IMR-90 (cell line): Measurements from ENCODE around the gene ARHGEF3. TPM values are rescaled to one million over a fixed set of nuclear protein-coding genes. Genes with fewer than 3 reads are reported as not detected.

Experiments used
- ATAC-seq: fragments of 200-7000 bp; cut with Tn5 transposase; 2 replicates; pipeline ENCODE4 v1.9.1; 2020; ENCODE audit warnings: low read depth, mild to moderate bottlenecking, moderate library complexity
- BruUV-seq: library from RNA; stranded (reverse); fragments of 400-500 nt; replicated peaks from 2 replicates; lab custom pipeline; 2021; lab: Mats Ljungman, UMichigan
- CTCF ChIA-PET: fragments of 300-600 bp; formaldehyde crosslinking; extraction: SDS; loops from one replicate; lab custom pipeline; 2021; ENCODE audit warnings: antibody characterized with exemption; lab: Yijun Ruan, JAX
- POLR2A ChIA-PET: fragments of 300-600 bp; sonication (Branson Sonifier 250); formaldehyde crosslinking; loops from one replicate; lab custom pipeline; 2022; ENCODE audit warnings: antibody characterized with exemption; ENCODE audit not compliant: unreplicated experiment; lab: Charles Lee
- DNase-seq: peaks from one replicate; pipeline ENCODE4 v3.0.0; 2013
- H2AFZ ChIP-seq: replicated peaks from 2 replicates; pipeline ENCODE3; 2013; ENCODE audit warnings: low read length, mild to moderate bottlenecking; ENCODE audit not compliant: poor library complexity
- H2AK5ac ChIP-seq: 2 replicates; pipeline ENCODE4 v1.6.1; 2013; ENCODE audit warnings: low read depth, low read length, inconsistent platforms
- H2AK9ac ChIP-seq: replicated peaks from 2 replicates; pipeline ENCODE3; 2013; ENCODE audit warnings: mild to moderate bottlenecking, low read depth, low read length, moderate library complexity; ENCODE audit not compliant: poor library complexity
- H2BK120ac ChIP-seq: 2 replicates; pipeline ENCODE4 v1.6.1; 2013; ENCODE audit warnings: low read depth, low read length, inconsistent platforms
- H2BK15ac ChIP-seq: 3 replicates; pipeline ENCODE4 v1.6.1; 2013; ENCODE audit warnings: low read depth, low read length, inconsistent platforms
- H2BK20ac ChIP-seq: 2 replicates; pipeline ENCODE4 v1.6.1; 2013; ENCODE audit warnings: low read depth, mild to moderate bottlenecking, inconsistent platforms, low read length, moderate library complexity
- H2BK5ac ChIP-seq: 2 replicates; pipeline ENCODE4 v1.6.1; 2013; ENCODE audit warnings: mild to moderate bottlenecking, low read depth, low read length, inconsistent platforms; ENCODE audit not compliant: poor library complexity, severe bottlenecking
- H3K14ac ChIP-seq: replicated peaks from 2 replicates; pipeline ENCODE4 v1.6.1; 2013; ENCODE audit warnings: low read depth, low read length, inconsistent platforms
- H3K18ac ChIP-seq: 2 replicates; pipeline ENCODE4 v1.6.1; 2013; ENCODE audit warnings: low read depth, low read length, control low read depth
- H3K23ac ChIP-seq: 2 replicates; pipeline ENCODE4 v1.6.1; 2013; ENCODE audit warnings: low read depth, low read length, inconsistent platforms
- H3K27ac ChIP-seq: 2 replicates; pipeline ENCODE4 v1.5.1; 2013; ENCODE audit warnings: mild to moderate bottlenecking, control low read depth, low read length; ENCODE audit not compliant: insufficient read depth
- H3K27me3 ChIP-seq: 2 replicates; pipeline ENCODE4 v1.6.1; 2013; ENCODE audit warnings: low read length; ENCODE audit not compliant: control insufficient read depth, insufficient read depth
- H3K36me3 ChIP-seq: 2 replicates; pipeline ENCODE4 v1.6.1; 2013; ENCODE audit warnings: low read length, mixed read lengths; ENCODE audit not compliant: control insufficient read depth, insufficient read depth
- H3K4ac ChIP-seq: 2 replicates; pipeline ENCODE4 v1.6.1; 2013; ENCODE audit warnings: low read depth, low read length, inconsistent platforms
- H3K4me1 ChIP-seq: 2 replicates; pipeline ENCODE4 v1.6.1; 2013; ENCODE audit warnings: low read length, mixed read lengths; ENCODE audit not compliant: control insufficient read depth, insufficient read depth
- H3K4me2 ChIP-seq: 2 replicates; pipeline ENCODE4 v1.6.1; 2013; ENCODE audit warnings: low read depth, mild to moderate bottlenecking, control low read depth, low read length, moderate library complexity
- H3K4me3 ChIP-seq: 2 replicates; pipeline ENCODE4 v1.5.1; 2013; ENCODE audit warnings: low read depth, mild to moderate bottlenecking, control low read depth, low read length, moderate library complexity; ENCODE audit not compliant: insufficient read depth
- H3K56ac ChIP-seq: 2 replicates; pipeline ENCODE4 v1.6.1; 2013; ENCODE audit warnings: low read length, inconsistent platforms; ENCODE audit not compliant: insufficient read depth; ENCODE audit errors: extremely low read depth
- H3K79me1 ChIP-seq, 2 experiments: 2 replicates each; pipeline ENCODE4 v1.6.1; 2013; ENCODE audit warnings: low read length in 2 of 2, inconsistent platforms in 1 of 2, low read depth in 1 of 2
- H3K9ac ChIP-seq: 2 replicates; pipeline ENCODE4 v1.6.1; 2013; ENCODE audit warnings: low read depth, low read length, control low read depth
- H3K9me1 ChIP-seq: 2 replicates; pipeline ENCODE4 v1.6.1; 2013; ENCODE audit warnings: low read length, inconsistent platforms; ENCODE audit not compliant: insufficient read depth
- H3K9me3 ChIP-seq: 2 replicates; pipeline ENCODE4 v1.6.1; 2013; ENCODE audit warnings: low read length; ENCODE audit not compliant: control insufficient read depth, insufficient read depth
- H4K20me1 ChIP-seq: 2 replicates; pipeline ENCODE4 v1.6.1; 2013; ENCODE audit warnings: low read length, inconsistent platforms; ENCODE audit not compliant: insufficient read depth
- H4K5ac ChIP-seq: 2 replicates; pipeline ENCODE4 v1.6.1; 2013; ENCODE audit warnings: mild to moderate bottlenecking, low read depth, low read length, control low read depth
- H4K8ac ChIP-seq, 2 experiments: 2 replicates each; pipeline ENCODE4 v1.6.1; 2013; ENCODE audit warnings: low read depth in 2 of 2, low read length in 2 of 2, control low read depth in 1 of 2, inconsistent platforms in 1 of 2
- H4K91ac ChIP-seq: 2 replicates; pipeline ENCODE4 v1.6.1; 2013; ENCODE audit warnings: low read depth, low read length, inconsistent platforms; ENCODE audit not compliant: insufficient read depth
- BHLHE40 ChIP-seq: fragments of 150-350 bp; IDR thresholded peaks from 2 replicates; pipeline ENCODE4 v1.6.1; 2016; ENCODE audit warnings: mild to moderate bottlenecking, low read depth, low read length
- CEBPB ChIP-seq: IDR thresholded peaks from 2 replicates; pipeline ENCODE4 v1.6.1; 2012; ENCODE audit warnings: low read depth, low read length, improper control_type of control experiment
- CHD1 ChIP-seq: IDR thresholded peaks from 2 replicates; pipeline ENCODE4 v1.6.1; 2012; ENCODE audit warnings: low read depth, low read length, improper control_type of control experiment
- CTCF ChIP-seq: conservative IDR thresholded peaks from 2 replicates; pipeline ENCODE4 v1.5.1; 2012; ENCODE audit warnings: mild to moderate bottlenecking, low read depth, low read length, improper control_type of control experiment
- ELK1 ChIP-seq: fragments of 150-350 bp; IDR thresholded peaks from 2 replicates; pipeline ENCODE4 v1.6.1; 2016; ENCODE audit warnings: low read depth, mild to moderate bottlenecking, low read length, moderate library complexity, borderline replicate concordance
- FOS ChIP-seq: fragments of 150-350 bp; IDR thresholded peaks from 2 replicates; pipeline ENCODE4 v1.6.1; 2016; ENCODE audit warnings: low read depth, low read length
- MAFK ChIP-seq: IDR thresholded peaks from 2 replicates; pipeline ENCODE4 v1.6.1; 2012; ENCODE audit warnings: low read depth, low read length, improper control_type of control experiment
- MXI1 ChIP-seq: IDR thresholded peaks from 2 replicates; pipeline ENCODE4 v1.6.1; 2012; ENCODE audit warnings: low read depth, mild to moderate bottlenecking, low read length, moderate library complexity, borderline replicate concordance
- NFE2L2 ChIP-seq: fragments of 150-350 bp; IDR thresholded peaks from 2 replicates; pipeline ENCODE4 v1.6.1; 2016; ENCODE audit warnings: low read depth, mild to moderate bottlenecking, low read length
- POLR2A ChIP-seq: IDR thresholded peaks from 2 replicates; pipeline ENCODE4 v1.6.1; 2012; ENCODE audit warnings: mild to moderate bottlenecking, low read depth, low read length
- RAD21 ChIP-seq: IDR thresholded peaks from 2 replicates; pipeline ENCODE4 v1.6.1; 2012; ENCODE audit warnings: low read length, improper control_type of control experiment
- RCOR1 ChIP-seq: IDR thresholded peaks from 2 replicates; pipeline ENCODE4 v1.6.1; 2012; ENCODE audit warnings: mild to moderate bottlenecking, low read length, improper control_type of control experiment; ENCODE audit not compliant: insufficient replicate concordance
- RFX5 ChIP-seq: IDR thresholded peaks from 2 replicates; pipeline ENCODE4 v1.8.0; 2012; ENCODE audit warnings: low read depth, mild to moderate bottlenecking, low read length, moderate library complexity
- SMC3 ChIP-seq: fragments of 150-350 bp; IDR thresholded peaks from 2 replicates; pipeline ENCODE4 v1.6.1; 2016; ENCODE audit warnings: low read depth, mild to moderate bottlenecking, antibody characterized with exemption, low read length, moderate library complexity
- USF2 ChIP-seq: fragments of 150-350 bp; IDR thresholded peaks from 2 replicates; pipeline ENCODE4 v1.6.1; 2017; ENCODE audit warnings: mild to moderate bottlenecking, antibody characterized with exemption, low read length, low read depth
- WGBS, 2 experiments: methylation state at CpG; one replicate each; pipeline versions ENCODE4 v1.1.5 to v1.1.7; 2013; ENCODE audit warnings: missing lambda C conversion rate in 2 of 2; ENCODE audit not compliant: insufficient read length in 1 of 2; ENCODE audit errors: extremely low coverage in 2 of 2; 5-methylcytosine and 5-hydroxymethylcytosine counted together
- dilution Hi-C: fragments of 300-500 bp; cut with HindIII; formaldehyde crosslinking; loops from one replicate; pipeline ENCODE4 v1.14.3; 2018; ENCODE audit warnings: low sequenced_read_pairs; ENCODE audit not compliant: unreplicated experiment
- in situ Hi-C: fragments of 300-500 bp; cut with MboI; formaldehyde crosslinking; loops from 3 replicates; pipeline ENCODE4 v1.14.3; 2019; ENCODE audit warnings: low sequenced_read_pairs, inconsistent platforms, mixed read lengths
- intact Hi-C: fragments of 100-400 bp; cut with micrococcal nuclease; formaldehyde crosslinking; loops from 2 replicates; pipeline ENCODE4 v1.10.0; 2022
- polyA plus RNA-seq, 3 experiments: library from polyadenylated mRNA; depleted of rRNA; stranded (reverse); fragments of >200 nt; gene quantifications; 2 replicates each; pipeline ENCODE4 v1.2.3, GENCODE V29; 2012; ENCODE audit warnings: low replicate concordance in 1 of 3
- total RNA-seq: library from RNA; depleted of rRNA; stranded (reverse); fragments of >200 nt; gene quantifications from 2 replicates; pipeline ENCODE4 v1.2.3, GENCODE V29; 2012

The ARHGEF3 gene
- total and polyA plus RNA-seq, 2 of the 4 experiments (the other 2 are of a cell fraction), result 2.1 to 2.3 TPM

GRCh38 chr3:56790016-56790821 lies 11.5 kb downstream of the ARHGEF3 start:
- no peak for DNase-seq
- Histone ChIP-seq H4K91ac (no peak overlapping the region), H2AK5ac (no peak overlapping the region), H3K9me1 (no peaks in the 10 kb centered on the region), H3K14ac (no peak overlapping the region), H4K20me1 (no peaks in the 10 kb centered on the region), H3K23ac (no peak overlapping the region), H2AFZ (no peak overlapping the region), H4K8ac (no peak overlapping the region), H2AK9ac (no peak overlapping the region), H3K36me3 (no peaks in the 10 kb centered on the region), H3K4me1 (peaks cover 3% of the 10 kb centered on the region; the same call in 1 of the 2 replicates), H2BK120ac (no peak overlapping the region), H2BK20ac (no peak overlapping the region), H3K18ac (no peak overlapping the region), H3K27ac (no peak overlapping the region), H3K4me2 (no peak overlapping the region), H2BK5ac (no peak overlapping the region), H4K5ac (no peak overlapping the region), H2BK15ac (no peak overlapping the region), H3K4ac (no peak overlapping the region), H3K79me1 (no peaks in the 10 kb centered on the region), H3K4me3 (no peak overlapping the region), H3K9me3 (no peaks in the 10 kb centered on the region), H3K27me3 (no peaks in the 10 kb centered on the region), H3K9ac (no peak overlapping the region), H3K56ac (no peak overlapping the region)
- dilution Hi-C loops (no loop called here), intact Hi-C loops (no loop called here), in situ Hi-C loops (loop anchor here (10.0 kb wide), 1 partner anchor 85 kb away; no protein-coding TSS in a partner anchor)
- no peak for ATAC-seq
- ChIA-PET POLR2A (no interaction called here), CTCF (interaction anchor here (1.2 kb wide), 1 partner anchor 10 kb away, joined by 3 read pairs; no protein-coding TSS in a partner anchor)
- no TSS peak for BruUV-seq
- WGBS, 2 experiments, result 96% methylated on average over 4 of the region's 6 CpGs; no CpG with 5 or more reads in 1 of the 2 experiments
- no peak for TF ChIP-seq SMC3
- TF ChIP-seq ELK1, result no peak
- no peak for TF ChIP-seq POLR2A
- no peak for TF ChIP-seq CEBPB
- no peak for TF ChIP-seq BHLHE40
- no peak for TF ChIP-seq FOS
- TF ChIP-seq CHD1, result no peak
- no peak for TF ChIP-seq USF2
- TF ChIP-seq MAFK, result no peak
- no peak for TF ChIP-seq MXI1
- TF ChIP-seq RFX5, result no peak
- no peak for TF ChIP-seq RCOR1
- TF ChIP-seq RAD21, result no peak
- no peak for TF ChIP-seq CTCF
- no peak for TF ChIP-seq NFE2L2
